PC-3 (cell line): ENCODE results near the gene PDE6G. TPM values are rescaled to one million over a fixed set of nuclear protein-coding genes. Genes with fewer than 3 reads are reported as not detected.

Source experiments
- microRNA-seq: library from miRNA; unstranded; fragments of <30 nt; microRNA quantifications from one replicate; pipeline ENCODE4 v1.1.0, GENCODE V29; 2020; ENCODE audit not compliant: unreplicated experiment
- total RNA-seq: library from RNA; depleted of rRNA; stranded (reverse); fragments of >200 nt; gene quantifications from 2 replicates; pipeline ENCODE4 v1.2.3, GENCODE V29; 2014; rRNA removed

Gene PDE6G
- total RNA-seq, 1 experiment from 2014 or later, result not detected

Small RNA genes lying within 50 kb of the gene (microRNA-seq; reads per million reads assigned to microRNA genes)
- 1.5 reads per million for gene MIR6786

Other genes starting within 250 kb of the PDE6G start
- gene ACTG1, start 143.7 kb downstream of the PDE6G start, total RNA-seq, result 4,503 and 4,798 TPM in 2 replicates
- gene FSCN2, start 128.2 kb downstream of the PDE6G start, total RNA-seq, result 0.87 and 2.4 TPM in 2 replicates
- 23.3 and 34.6 TPM in 2 replicates for gene FAAP100, start 104.2 kb downstream of the PDE6G start, total RNA-seq
- 109 and 133 TPM in 2 replicates for gene NPLOC4, start 19.4 kb downstream of the PDE6G start, total RNA-seq
- gene TSPAN10, start 19.3 kb downstream of the PDE6G start, total RNA-seq, result 3.5 and 3.9 TPM in 2 replicates
- 46.7 and 68.9 TPM in 2 replicates for gene OXLD1, start 10.1 kb upstream of the PDE6G start, total RNA-seq
- 49.9 and 71.0 TPM in 2 replicates for gene CCDC137, start 10.2 kb upstream of the PDE6G start, total RNA-seq
- 52.6 and 68.8 TPM in 2 replicates for gene ARL16, start 27.3 kb upstream of the PDE6G start, total RNA-seq
- 177 and 194 TPM in 2 replicates for gene HGS, start 27.5 kb upstream of the PDE6G start, total RNA-seq
- 100 and 108 TPM in 2 replicates for gene MRPL12, start 46.8 kb upstream of the PDE6G start, total RNA-seq
- gene SLC25A10, start 55.7 kb upstream of the PDE6G start, total RNA-seq, result 113 and 117 TPM in 2 replicates
- 0.11 TPM in 1 of 2 replicates, not detected in the other for gene GCGR, start 147.6 kb upstream of the PDE6G start, total RNA-seq
- gene MCRIP1, start 176.7 kb upstream of the PDE6G start, total RNA-seq, result 73.4 and 90.9 TPM in 2 replicates
- not detected in 2 replicates for gene PPP1R27, start 178.5 kb upstream of the PDE6G start, total RNA-seq
- gene P4HB, start 204.0 kb upstream of the PDE6G start, total RNA-seq, result 969 and 1,089 TPM in 2 replicates
- 201 and 261 TPM in 2 replicates for gene ARHGDIA, start 214.8 kb upstream of the PDE6G start, total RNA-seq
- 496 and 633 TPM in 2 replicates for gene ALYREF, start 235.0 kb upstream of the PDE6G start, total RNA-seq
- 243 and 268 TPM in 2 replicates for gene ANAPC11, start 235.2 kb upstream of the PDE6G start, total RNA-seq
- 0.07 and 0.17 TPM in 2 replicates for gene NPB, start 245.7 kb upstream of the PDE6G start, total RNA-seq